Measurements from ENCODE around the gene ZNF536. TPM values are rescaled to one million over a fixed set of nuclear protein-coding genes. Genes with fewer than 3 reads are reported as not detected.

Gene ZNF536
- total and polyA plus RNA-seq, 9 of the 15 experiments (the other 6 are each of a cell fraction or from before 2014, with no cell fraction given): not detected

DNA sequence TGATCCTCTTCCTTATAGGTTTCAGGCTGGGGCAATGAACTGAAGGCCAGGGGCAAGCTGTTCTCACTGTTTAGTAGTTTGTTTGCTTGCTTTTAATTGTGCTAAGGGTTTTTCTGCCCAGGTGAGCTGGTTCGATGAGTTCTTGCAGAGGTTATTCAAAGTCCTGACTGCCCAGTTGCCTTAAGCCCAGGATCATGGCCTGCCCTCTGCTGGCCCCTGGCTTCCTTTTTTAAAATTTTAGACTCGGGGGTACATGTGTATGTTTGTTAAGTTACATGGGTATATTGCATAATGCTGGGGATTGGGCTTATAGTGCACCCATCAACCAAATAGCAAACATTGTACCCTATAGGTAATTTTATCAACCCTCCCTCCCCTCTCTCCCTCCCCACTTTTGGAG, 65.7 kb downstream of the ZNF536 start:
- Histone ChIP-seq H3K9me1 (ENCODE audit: control insufficient read depth, insufficient read depth, low read length) (no peaks in the 10 kb centered on the region), H4K20me1 (replicated peaks; ENCODE audit: control insufficient read depth, insufficient read depth, low read length) (no peaks in the 10 kb centered on the region), H3K4me3 (no peak overlapping the region), H3K9ac (ENCODE audit: insufficient read depth in 1 of 2, low read depth in 2 of 2, low read length in 2 of 2) (no peak overlapping the region), H3K27ac (ENCODE audit: extremely low read depth, low read depth, low read length) (no peak overlapping the region), H3K4me2 (ENCODE audit: insufficient read depth, low read length) (no peak overlapping the region), H3K9me3 (replicated peaks; ENCODE audit: control insufficient read depth, insufficient read depth, low read depth, low read length) (no peaks in the 10 kb centered on the region), H3K4me1 (replicated peaks in 1 of 2; ENCODE audit: control insufficient read depth in 2 of 2, insufficient read depth in 2 of 2, low read length in 2 of 2) (no peaks in the 10 kb centered on the region), H3K36me3 (ENCODE audit: control insufficient read depth, insufficient read depth, low read length) (no peaks in the 10 kb centered on the region), H2AFZ (ENCODE audit: low read depth, low read length) (no peak overlapping the region), H3K27me3 (ENCODE audit: control insufficient read depth in 2 of 2, insufficient read depth in 2 of 2, low read length in 2 of 2) (peaks cover 0 to 12% of the 10 kb centered on the region in 2 experiments; a peak in 1 of 5 replicates), H3K79me2 (ENCODE audit: control insufficient read depth, insufficient read depth, low read length) (no peaks in the 10 kb centered on the region)
- FAIRE-seq (no peak), DNase-seq (ENCODE audit: extremely low read depth in 1 of 4, low spot score in 3 of 4) (no peak), ATAC-seq (no peak)
- intact Hi-C loops (cut with micrococcal nuclease) (no loop called here), in situ Hi-C loops (cut with MboI) (no loop called here)
- CTCF ChIA-PET (ENCODE audit: low intra/inter-chr PET ratio): no interaction called here
- no TSS peak for BruUV-seq (replicated peaks)
- POLR2A ChIA-PET: no interaction called here
- WGBS (ENCODE audit: insufficient coverage, low coverage, missing lambda C conversion rate): 0% methylated on average over 2 of the region's 2 CpGs
- TF ChIP-seq MTF1 (CRISPR knock-in tag; IDR thresholded peaks at IDR 0.05; ENCODE audit: borderline replicate concordance): no peak
- no peak for TF ChIP-seq FUS (optimal IDR thresholded peaks at IDR 0.05; ENCODE audit: low read depth, low read length)
- TF ChIP-seq NR2C2 (CRISPR knock-in tag; IDR thresholded peaks at IDR 0.05): no peak
- no peak for TF ChIP-seq NR2C2 (tag; IDR thresholded peaks at IDR 0.05)
- TF ChIP-seq PKNOX1 (IDR thresholded peaks at IDR 0.05): no peak

GRCh38 chr19:30439310-30439709, 67.1 kb downstream of the ZNF536 start:
- 0% methylated on average over 12 of the region's 12 CpGs for WGBS (ENCODE audit: insufficient coverage, low coverage, missing lambda C conversion rate)
- H3K4me2 ChIP-seq (ENCODE audit: insufficient read depth, low read length): no peak overlapping the region
- no peak overlapping the region for H3K9ac ChIP-seq (ENCODE audit: insufficient read depth in 1 of 2, low read depth in 2 of 2, low read length in 2 of 2)
- intact Hi-C loops (cut with micrococcal nuclease): no loop called here
- peaks cover 4 to 24% of the 10 kb centered on the region in 2 experiments; a peak in 3 of 5 replicates for H3K27me3 ChIP-seq (ENCODE audit: control insufficient read depth in 2 of 2, insufficient read depth in 2 of 2, low read length in 2 of 2)
- H3K9me1 ChIP-seq (ENCODE audit: control insufficient read depth, insufficient read depth, low read length): no peaks in the 10 kb centered on the region
- H3K36me3 ChIP-seq (ENCODE audit: control insufficient read depth, insufficient read depth, low read length): no peaks in the 10 kb centered on the region
- POLR2A ChIA-PET: no interaction called here
- peaks cover 0 to 2% of the 10 kb centered on the region in 2 experiments; a peak in 1 of 5 replicates for H3K4me1 ChIP-seq (replicated peaks in 1 of 2; ENCODE audit: control insufficient read depth in 2 of 2, insufficient read depth in 2 of 2, low read length in 2 of 2)
- no peak for ATAC-seq
- FAIRE-seq: no peak
- no peak overlapping the region for H3K27ac ChIP-seq (ENCODE audit: extremely low read depth, low read depth, low read length)
- CTCF ChIA-PET (ENCODE audit: low intra/inter-chr PET ratio): no interaction called here
- no peak overlapping the region for H2AFZ ChIP-seq (ENCODE audit: low read depth, low read length)
- no peaks in the 10 kb centered on the region for H4K20me1 ChIP-seq (replicated peaks; ENCODE audit: control insufficient read depth, insufficient read depth, low read length)
- BruUV-seq (replicated peaks): no TSS peak
- H3K4me3 ChIP-seq: no peak overlapping the region
- no peak for DNase-seq (ENCODE audit: extremely low read depth in 1 of 4, low spot score in 3 of 4)
- no peaks in the 10 kb centered on the region for H3K9me3 ChIP-seq (replicated peaks; ENCODE audit: control insufficient read depth, insufficient read depth, low read depth, low read length)
- in situ Hi-C loops (cut with MboI): no loop called here
- H3K79me2 ChIP-seq (ENCODE audit: control insufficient read depth, insufficient read depth, low read length): no peaks in the 10 kb centered on the region
- TF ChIP-seq HSF4 (CRISPR knock-in tag; IDR thresholded peaks at IDR 0.05; ENCODE audit: borderline replicate concordance) (no peak), KLF10 (CRISPR knock-in tag; IDR thresholded peaks at IDR 0.05) (no peak), TCF7L2 (IDR thresholded peaks at IDR 0.05; ENCODE audit: low read depth, low read length) (no peak), ZBTB5 (IDR thresholded peaks at IDR 0.05) (no peak), ZNF174 (CRISPR knock-in tag; IDR thresholded peaks at IDR 0.05) (no peak), ZKSCAN3 (CRISPR knock-in tag; IDR thresholded peaks at IDR 0.05) (no peak)
- TF ChIP-seq, protein P1, sequence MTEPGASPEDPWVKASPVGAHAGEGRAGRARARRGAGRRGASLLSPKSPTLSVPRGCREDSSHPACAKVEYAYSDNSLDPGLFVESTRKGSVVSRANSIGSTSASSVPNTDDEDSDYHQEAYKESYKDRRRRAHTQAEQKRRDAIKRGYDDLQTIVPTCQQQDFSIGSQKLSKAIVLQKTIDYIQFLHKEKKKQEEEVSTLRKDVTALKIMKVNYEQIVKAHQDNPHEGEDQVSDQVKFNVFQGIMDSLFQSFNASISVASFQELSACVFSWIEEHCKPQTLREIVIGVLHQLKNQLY (CRISPR knock-in tag; conservative IDR thresholded peaks at IDR 0.05): no peak
